H1 (cell line): ENCODE results near the gene PDE3A. TPM values are rescaled to one million over a fixed set of nuclear protein-coding genes. Genes with fewer than 3 reads are reported as not detected.

Experiments
- CTCF ChIA-PET: fragments of 300-600 bp; sonication (Branson Sonifier 250); formaldehyde crosslinking; loops from one replicate; lab custom pipeline; 2021; ENCODE audit not compliant: partially characterized antibody; lab: Charles Lee
- POLR2A ChIA-PET: fragments of 300-600 bp; sonication (Branson Sonifier 250); formaldehyde crosslinking; loops from one replicate; lab custom pipeline; 2021; ENCODE audit warnings: inconsistent platforms; ENCODE audit not compliant: partially characterized antibody; lab: Charles Lee
- DNase-seq, 2 experiments: peaks; one replicate each; pipeline versions ENCODE4 v3.0.0 to v3.0.0-alpha.2; 2010 to 2022; ENCODE audit warnings: low spot score in 2 of 2, low read depth in 1 of 2, mixed read lengths in 1 of 2
- FAIRE-seq: peaks from 2 replicates; lab custom pipeline; 2011; peaks lifted over from hg19 to GRCh38; lab: Jason Lieb, UNC
- H2AFZ ChIP-seq: 2 replicates; pipeline ENCODE4 v1.8.1; 2012; ENCODE audit warnings: low read length, inconsistent platforms
- H2AK5ac ChIP-seq: 2 replicates; pipeline ENCODE4 v1.6.1; 2013; ENCODE audit warnings: low read depth, low read length
- H2BK120ac ChIP-seq: replicated peaks from 2 replicates; pipeline ENCODE3; 2013; ENCODE audit warnings: low read depth, low read length, inconsistent platforms
- H2BK12ac ChIP-seq: 2 replicates; pipeline ENCODE4 v1.6.1; 2013; ENCODE audit warnings: low read depth, low read length
- H2BK15ac ChIP-seq: 2 replicates; pipeline ENCODE4 v1.6.1; 2013; ENCODE audit warnings: low read length
- H2BK20ac ChIP-seq: 2 replicates; pipeline ENCODE4 v1.6.1; 2013; ENCODE audit warnings: low read length
- H2BK5ac ChIP-seq: 2 replicates; pipeline ENCODE4 v1.6.1; 2013; ENCODE audit warnings: low read depth, low read length
- H3K14ac ChIP-seq: 2 replicates; pipeline ENCODE4 v1.6.1; 2013; ENCODE audit warnings: inconsistent platforms; ENCODE audit not compliant: insufficient read length
- H3K18ac ChIP-seq: 2 replicates; pipeline ENCODE4 v1.6.1; 2013; ENCODE audit warnings: low read length; ENCODE audit errors: extremely low read depth
- H3K23ac ChIP-seq: 2 replicates; pipeline ENCODE4 v1.6.1; 2013; ENCODE audit warnings: inconsistent platforms; ENCODE audit not compliant: insufficient read length
- H3K23me2 ChIP-seq: 2 replicates; pipeline ENCODE4 v1.6.1; 2013; ENCODE audit warnings: low read depth, low read length
- H3K27ac ChIP-seq: 2 replicates; pipeline ENCODE4 v1.6.1; 2011; ENCODE audit warnings: low read depth, low read length, inconsistent platforms
- H3K27me3 ChIP-seq, 4 experiments: replicated peaks in 1 of 4; 1 replicate in 1 of 4; 2 replicates in 3 of 4; pipeline versions ENCODE4 v1.6.1 to v1.8.1; 2011 to 2013; ENCODE audit warnings: low read length in 3 of 4, mild to moderate bottlenecking in 3 of 4, inconsistent platforms in 2 of 4, mixed read lengths in 2 of 4, moderate library complexity in 1 of 4; ENCODE audit not compliant: control insufficient read depth in 3 of 4, insufficient read depth in 3 of 4; ENCODE audit errors: extremely low read depth in 1 of 4
- H3K36me3 ChIP-seq, 4 experiments: 2 replicates each; pipeline versions ENCODE4 v1.6.1 to v1.8.1; 2011 to 2013; ENCODE audit warnings: mild to moderate bottlenecking in 4 of 4, low read length in 3 of 4, moderate library complexity in 2 of 4, control low read depth in 1 of 4, inconsistent platforms in 1 of 4; ENCODE audit not compliant: insufficient read depth in 4 of 4, control insufficient read depth in 2 of 4
- H3K4ac ChIP-seq: replicated peaks from 2 replicates; pipeline ENCODE3; 2013; ENCODE audit warnings: low read length, low read depth, mixed read lengths, inconsistent platforms; ENCODE audit not compliant: insufficient read length
- H3K4me1 ChIP-seq, 4 experiments: replicated peaks in 1 of 4; 1 replicate in 1 of 4; 2 replicates in 3 of 4; pipeline versions ENCODE4 v1.6.1 to v1.8.1; 2011 to 2013; ENCODE audit warnings: low read length in 3 of 4, inconsistent platforms in 2 of 4, mixed read lengths in 1 of 4; ENCODE audit not compliant: insufficient read depth in 4 of 4, control insufficient read depth in 3 of 4
- H3K4me2 ChIP-seq, 2 experiments: 2 replicates each; pipeline versions ENCODE4 v1.6.1 to v1.8.1; 2011 to 2013; ENCODE audit warnings: low read depth in 2 of 2, low read length in 2 of 2, control low read depth in 1 of 2, inconsistent platforms in 1 of 2, mild to moderate bottlenecking in 1 of 2; ENCODE audit not compliant: insufficient read depth in 1 of 2
- H3K4me3 ChIP-seq, 4 experiments: fragments of 200-600, 300-600 bp in 1 of 4; sonication (generic), shearing (Covaris generic), sonication (Bioruptor Twin) in 1 of 4; 2 replicates each; pipeline versions ENCODE4 v1.5.1 to v1.8.1; 2011 to 2016; ENCODE audit warnings: low read length in 4 of 4, low read depth in 3 of 4, control low read depth in 2 of 4, inconsistent platforms in 2 of 4, mild to moderate bottlenecking in 2 of 4, mixed read lengths in 1 of 4, moderate library complexity in 1 of 4; ENCODE audit not compliant: insufficient read depth in 2 of 4; ENCODE audit errors: extremely low read depth in 1 of 4
- H3K56ac ChIP-seq: replicated peaks from 2 replicates; pipeline ENCODE3; 2013; ENCODE audit warnings: low read depth, mild to moderate bottlenecking, mixed read lengths, low read length, inconsistent platforms; ENCODE audit not compliant: insufficient read length
- H3K79me1 ChIP-seq: 2 replicates; pipeline ENCODE4 v1.6.1; 2013; ENCODE audit warnings: low read depth, low read length, control low read depth
- H3K79me2 ChIP-seq, 2 experiments: 2 replicates each; pipeline versions ENCODE4 v1.6.1 to v1.8.1; 2012 to 2013; ENCODE audit warnings: low read length in 2 of 2, mild to moderate bottlenecking in 2 of 2, inconsistent platforms in 1 of 2; ENCODE audit not compliant: insufficient read depth in 2 of 2, control insufficient read depth in 1 of 2
- H3K9ac ChIP-seq, 4 experiments: replicated peaks in 1 of 4; 1 replicate in 1 of 4; 2 replicates in 3 of 4; pipeline versions ENCODE4 v1.6.1 to v1.8.1; 2011 to 2013; ENCODE audit warnings: low read depth in 3 of 4, low read length in 3 of 4, control low read depth in 2 of 4, mild to moderate bottlenecking in 2 of 4, moderate library complexity in 2 of 4, inconsistent platforms in 1 of 4; ENCODE audit errors: extremely low read depth in 1 of 4
- H3K9me3 ChIP-seq, 2 experiments: 2 replicates each; pipeline versions ENCODE4 v1.6.1 to v1.8.1; 2012 to 2013; ENCODE audit warnings: mild to moderate bottlenecking in 2 of 2, moderate library complexity in 2 of 2, control low read depth in 1 of 2, inconsistent platforms in 1 of 2, low read depth in 1 of 2, low read length in 1 of 2, mixed read lengths in 1 of 2; ENCODE audit not compliant: insufficient read depth in 2 of 2
- H4K20me1 ChIP-seq, 2 experiments: replicated peaks in 1 of 2; 2 replicates each; pipeline versions ENCODE3 to v1.8.1; 2011 to 2013; ENCODE audit warnings: inconsistent platforms in 2 of 2, low read length in 2 of 2, mild to moderate bottlenecking in 1 of 2; ENCODE audit not compliant: insufficient read depth in 2 of 2, control insufficient read depth in 1 of 2
- H4K5ac ChIP-seq: 2 replicates; pipeline ENCODE4 v1.6.1; 2013; ENCODE audit warnings: low read length, low read depth, mixed read lengths, inconsistent platforms; ENCODE audit not compliant: insufficient read length
- H4K8ac ChIP-seq: 2 replicates; pipeline ENCODE4 v1.8.0; 2013; ENCODE audit warnings: mild to moderate bottlenecking, moderate library complexity, low read length, inconsistent platforms; ENCODE audit not compliant: insufficient read depth; ENCODE audit errors: extremely low read depth
- H4K91ac ChIP-seq: replicated peaks from 2 replicates; pipeline ENCODE3; 2013; ENCODE audit warnings: low read length, mixed read lengths, inconsistent platforms; ENCODE audit not compliant: insufficient read length
- BRCA1 ChIP-seq: IDR thresholded peaks from 2 replicates; pipeline ENCODE4 v1.6.1; 2012; ENCODE audit warnings: low read depth, low read length, improper control_type of control experiment
- EP300 ChIP-seq, 2 experiments: IDR thresholded peaks; 1 replicate in 1 of 2; 2 replicates in 1 of 2; pipeline ENCODE4 v1.6.1; 2011 to 2012; ENCODE audit warnings: low read depth in 2 of 2, low read length in 2 of 2, mild to moderate bottlenecking in 2 of 2, borderline replicate concordance in 1 of 2, inconsistent platforms in 1 of 2, moderate library complexity in 1 of 2
- FOSL1 ChIP-seq: IDR thresholded peaks from 2 replicates; pipeline ENCODE4 v1.6.1; 2011; ENCODE audit warnings: mild to moderate bottlenecking, low read depth, low read length, moderate library complexity; ENCODE audit not compliant: insufficient read depth
- HDAC6 ChIP-seq: IDR thresholded peaks from one replicate; pipeline ENCODE4 v1.7.1; 2012; ENCODE audit warnings: low read depth, mild to moderate bottlenecking, inconsistent platforms, low read length, moderate library complexity
- KDM4A ChIP-seq: IDR thresholded peaks from one replicate; pipeline ENCODE4 v1.7.1; 2012; ENCODE audit warnings: low read depth, mild to moderate bottlenecking, moderate library complexity, low read length, inconsistent platforms; ENCODE audit not compliant: severe bottlenecking
- WGBS, 2 experiments: shearing (Covaris generic) in 1 of 2; methylation state at CpG; one replicate each; pipeline versions ENCODE4 v1.1.6 to v1.1.7; 2013 to 2015; ENCODE audit warnings: low lambda C conversion rate in 2 of 2, mixed read lengths in 2 of 2, inconsistent platforms in 1 of 2, low coverage in 1 of 2, missing lambda C conversion rate in 1 of 2; ENCODE audit not compliant: insufficient replicate concordance in 2 of 2, insufficient coverage in 1 of 2, insufficient read length in 1 of 2; ENCODE audit errors: extremely low coverage in 1 of 2, missing lambda C conversion rate in 1 of 2; 5-methylcytosine and 5-hydroxymethylcytosine counted together
- polyA plus RNA-seq, 7 experiments: library from polyadenylated mRNA; depleted of rRNA in 3 of 7; stranded (reverse) in 5 of 7; unstranded in 2 of 7; fragments of >200 nt in 5 of 7; fragments of 200-250 nt in 2 of 7; gene quantifications; 1 replicate in 5 of 7; 2 replicates in 1 of 7; 4 replicates in 1 of 7; pipeline versions ENCODE4 v1.2.1 to v1.2.3, GENCODE V29; 2011 to 2013; ENCODE audit warnings: missing spikeins in 2 of 7, mixed read lengths in 2 of 7
- total RNA-seq: library from RNA; stranded (reverse); fragmentation: NEBNext Ultra II Directional; extraction: Animal tissue kit (Norgen Biotek cat#: 25700); gene quantifications from 2 replicates; pipeline ENCODE4 v1.2.1, GENCODE V29; 2021

Gene PDE3A
- total and polyA plus RNA-seq, 2 of the 8 experiments (the other 6 are each of a cell fraction or from before 2014, with no cell fraction given): 1.4 to 3.4 TPM

GRCh38 chr12:20704860-20705259, 336.5 kb downstream of the PDE3A start:
- CTCF ChIA-PET: interaction anchor here (1.1 to 4.9 kb wide), 2 partner anchors 11 to 47 kb away, joined by 3 to 27 read pairs; no protein-coding TSS in a partner anchor
- no peaks in the 10 kb centered on the region for H3K9me3 ChIP-seq
- H4K20me1 ChIP-seq: no peaks in the 10 kb centered on the region
- H3K27me3 ChIP-seq: no peaks in the 10 kb centered on the region
- H3K14ac ChIP-seq: no peak overlapping the region
- H3K4ac ChIP-seq: no peak overlapping the region
- no peak overlapping the region for H2BK5ac ChIP-seq
- no peaks in the 10 kb centered on the region for H3K79me2 ChIP-seq
- H3K4me1 ChIP-seq: no peaks in the 10 kb centered on the region
- no peak overlapping the region for H2AK5ac ChIP-seq
- no peak overlapping the region for H4K91ac ChIP-seq
- no peak overlapping the region for H3K56ac ChIP-seq
- H2BK12ac ChIP-seq: no peak overlapping the region
- no peaks in the 10 kb centered on the region for H3K23me2 ChIP-seq
- no peak overlapping the region for H3K9ac ChIP-seq
- POLR2A ChIA-PET: no interaction called here
- no peak overlapping the region for H4K5ac ChIP-seq
- H3K23ac ChIP-seq: no peak overlapping the region
- no peak for FAIRE-seq
- TF ChIP-seq FOSL1 (no peak), EP300 (IDR thresholded peaks at IDR 0.05; ENCODE audit: borderline replicate concordance in 1 of 2, low read depth in 2 of 2, low read length in 2 of 2) (no peak), BRCA1 (no peak), KDM4A (no peak), HDAC6 (no peak)
- no peak overlapping the region for H2BK15ac ChIP-seq
- no peak overlapping the region for H2BK120ac ChIP-seq
- DNase-seq: no peak
- H4K8ac ChIP-seq: no peak overlapping the region
- no peak overlapping the region for H2BK20ac ChIP-seq
- H3K18ac ChIP-seq: no peak overlapping the region
- H3K4me2 ChIP-seq: no peak overlapping the region
- WGBS, 2 experiments: 88% methylated on average over 6 of the region's 6 CpGs; no CpG with 5 or more reads in 1 of the 2 experiments
- no peaks in the 10 kb centered on the region for H3K79me1 ChIP-seq
- no peaks in the 10 kb centered on the region for H3K36me3 ChIP-seq
- no peak overlapping the region for H3K4me3 ChIP-seq
- no peak overlapping the region for H3K27ac ChIP-seq
- H2AFZ ChIP-seq: no peak overlapping the region
